G401.6 (cell line): ENCODE results near the gene AFF4.

ENCODE experiments used
- FAIRE-seq: peaks from 2 replicates; lab custom pipeline; 2012; peaks lifted over from hg19 to GRCh38; lab: Jason Lieb, UNC

AFF4 gene

DNA sequence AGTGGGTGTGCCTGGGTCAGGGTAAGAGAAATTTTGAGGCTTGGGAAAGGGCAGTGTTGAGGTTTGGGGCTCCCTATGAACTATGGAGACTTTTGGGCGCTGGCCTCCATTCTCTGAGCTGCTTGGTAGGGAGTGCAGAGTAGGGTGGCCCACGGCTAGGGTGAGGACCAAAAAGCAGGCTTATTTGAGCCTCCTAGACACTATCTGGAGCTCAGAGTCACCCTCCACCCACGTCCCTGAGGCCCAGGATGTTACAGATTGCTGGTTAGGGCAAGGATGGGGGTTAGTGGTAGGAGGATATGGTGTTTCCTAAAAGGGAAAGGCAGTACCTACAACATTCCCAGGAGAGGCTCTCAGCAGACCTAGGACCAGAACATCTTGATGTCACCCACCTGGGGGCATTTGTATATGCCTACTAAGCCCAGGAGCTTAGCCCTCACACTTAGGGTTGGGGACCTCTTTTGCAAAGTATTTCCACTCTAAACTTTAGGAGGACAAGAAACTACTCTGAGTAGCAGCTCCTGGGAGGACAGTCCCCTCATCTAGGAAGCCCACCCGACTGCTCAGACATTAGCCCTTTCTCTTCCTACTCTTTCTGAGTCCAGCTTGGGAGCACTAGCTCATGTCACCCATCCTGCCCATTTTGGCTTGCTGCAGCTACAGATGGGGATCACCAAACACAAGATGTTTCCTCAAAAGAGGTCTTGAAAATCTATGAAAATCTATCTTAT is 135.3 kb downstream of the AFF4 start:
- no peak for FAIRE-seq

DNA sequence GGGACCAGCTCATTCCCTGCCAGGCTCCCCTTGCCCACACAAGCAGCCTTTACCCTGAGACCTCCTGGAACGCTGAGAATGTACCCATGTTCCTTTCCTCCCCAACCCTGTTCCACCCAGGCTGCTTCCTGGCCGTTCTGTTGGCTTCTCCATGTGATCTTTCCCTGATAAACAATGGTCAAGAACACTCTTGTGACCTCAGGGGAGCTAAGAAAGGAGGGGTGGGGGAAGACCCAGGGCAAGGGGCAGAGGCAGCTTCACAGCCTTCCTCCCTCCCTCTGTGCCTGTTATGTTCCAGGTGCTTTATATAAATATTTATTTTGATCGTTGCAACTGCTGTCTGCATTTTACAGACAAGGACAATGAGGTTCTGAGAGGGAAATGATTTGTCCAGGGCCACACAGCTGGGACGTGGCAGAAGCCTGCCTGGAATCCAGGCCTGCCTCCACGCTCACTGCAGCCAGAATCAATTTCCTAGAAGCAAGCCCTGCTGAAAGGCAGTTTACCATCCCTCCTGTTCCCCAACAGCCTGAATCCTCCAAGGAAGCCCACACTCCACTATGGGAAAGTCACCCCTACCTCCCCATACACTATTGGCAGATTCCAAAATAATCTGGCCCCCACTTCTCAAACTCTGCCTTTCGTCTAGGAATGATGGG is 136.9 kb downstream of the AFF4 start:
- FAIRE-seq: no peak

DNA sequence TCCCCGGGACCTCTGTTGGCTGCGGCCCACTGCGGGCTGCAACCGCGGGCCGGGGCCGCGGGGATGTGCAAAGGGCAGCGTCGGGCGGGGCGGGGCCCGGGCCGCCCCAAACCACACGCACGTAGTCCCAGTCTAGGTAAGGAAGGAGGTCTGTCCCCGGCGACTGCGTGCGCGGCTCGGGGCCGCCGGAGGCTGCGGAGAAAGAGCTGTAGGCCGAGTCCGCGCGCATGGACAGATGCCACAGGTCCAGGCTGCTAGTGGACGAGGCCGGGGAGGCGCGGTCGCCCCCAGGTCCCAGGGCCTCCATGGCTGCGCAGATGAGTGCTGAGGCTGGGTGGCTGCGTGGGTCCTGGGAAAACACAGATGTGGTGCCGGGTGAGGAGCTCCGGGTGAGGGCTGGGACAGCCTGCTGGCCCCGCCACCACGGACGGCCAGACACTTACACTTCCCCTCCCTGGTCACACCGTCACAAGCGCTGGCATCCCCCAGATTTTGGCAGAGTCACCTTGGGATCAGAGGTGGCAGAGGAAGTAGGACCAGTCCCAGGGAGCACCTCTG is 137.5 kb downstream of the AFF4 start:
- FAIRE-seq: no peak
